IMR-90 (cell line): ENCODE measurements around the gene GRK5. TPM values are rescaled to one million over a fixed set of nuclear protein-coding genes. Genes with fewer than 3 reads are reported as not detected.

Source experiments
- ATAC-seq: fragments of 200-7000 bp; cut with Tn5 transposase; 2 replicates; pipeline ENCODE4 v1.9.1; 2020; ENCODE audit warnings: low read depth, mild to moderate bottlenecking, moderate library complexity
- BruUV-seq: library from RNA; stranded (reverse); fragments of 400-500 nt; replicated peaks from 2 replicates; lab custom pipeline; 2021; lab: Mats Ljungman, UMichigan
- CTCF ChIA-PET: fragments of 300-600 bp; formaldehyde crosslinking; extraction: SDS; loops from one replicate; lab custom pipeline; 2021; ENCODE audit warnings: antibody characterized with exemption; lab: Yijun Ruan, JAX
- POLR2A ChIA-PET: fragments of 300-600 bp; sonication (Branson Sonifier 250); formaldehyde crosslinking; loops from one replicate; lab custom pipeline; 2022; ENCODE audit warnings: antibody characterized with exemption; ENCODE audit not compliant: unreplicated experiment; lab: Charles Lee
- DNase-seq: peaks from one replicate; pipeline ENCODE4 v3.0.0; 2013
- H2AFZ ChIP-seq: replicated peaks from 2 replicates; pipeline ENCODE3; 2013; ENCODE audit warnings: low read length, mild to moderate bottlenecking; ENCODE audit not compliant: poor library complexity
- H2AK5ac ChIP-seq: 2 replicates; pipeline ENCODE4 v1.6.1; 2013; ENCODE audit warnings: low read depth, low read length, inconsistent platforms
- H2AK9ac ChIP-seq: replicated peaks from 2 replicates; pipeline ENCODE3; 2013; ENCODE audit warnings: mild to moderate bottlenecking, low read depth, low read length, moderate library complexity; ENCODE audit not compliant: poor library complexity
- H2BK120ac ChIP-seq: 2 replicates; pipeline ENCODE4 v1.6.1; 2013; ENCODE audit warnings: low read depth, low read length, inconsistent platforms
- H2BK15ac ChIP-seq: 3 replicates; pipeline ENCODE4 v1.6.1; 2013; ENCODE audit warnings: low read depth, low read length, inconsistent platforms
- H2BK20ac ChIP-seq: 2 replicates; pipeline ENCODE4 v1.6.1; 2013; ENCODE audit warnings: low read depth, mild to moderate bottlenecking, inconsistent platforms, low read length, moderate library complexity
- H2BK5ac ChIP-seq: 2 replicates; pipeline ENCODE4 v1.6.1; 2013; ENCODE audit warnings: mild to moderate bottlenecking, low read depth, low read length, inconsistent platforms; ENCODE audit not compliant: poor library complexity, severe bottlenecking
- H3K14ac ChIP-seq: replicated peaks from 2 replicates; pipeline ENCODE4 v1.6.1; 2013; ENCODE audit warnings: low read depth, low read length, inconsistent platforms
- H3K18ac ChIP-seq: 2 replicates; pipeline ENCODE4 v1.6.1; 2013; ENCODE audit warnings: low read depth, low read length, control low read depth
- H3K23ac ChIP-seq: 2 replicates; pipeline ENCODE4 v1.6.1; 2013; ENCODE audit warnings: low read depth, low read length, inconsistent platforms
- H3K27ac ChIP-seq: 2 replicates; pipeline ENCODE4 v1.5.1; 2013; ENCODE audit warnings: mild to moderate bottlenecking, control low read depth, low read length; ENCODE audit not compliant: insufficient read depth
- H3K27me3 ChIP-seq: 2 replicates; pipeline ENCODE4 v1.6.1; 2013; ENCODE audit warnings: low read length; ENCODE audit not compliant: control insufficient read depth, insufficient read depth
- H3K36me3 ChIP-seq: 2 replicates; pipeline ENCODE4 v1.6.1; 2013; ENCODE audit warnings: low read length, mixed read lengths; ENCODE audit not compliant: control insufficient read depth, insufficient read depth
- H3K4ac ChIP-seq: 2 replicates; pipeline ENCODE4 v1.6.1; 2013; ENCODE audit warnings: low read depth, low read length, inconsistent platforms
- H3K4me1 ChIP-seq: 2 replicates; pipeline ENCODE4 v1.6.1; 2013; ENCODE audit warnings: low read length, mixed read lengths; ENCODE audit not compliant: control insufficient read depth, insufficient read depth
- H3K4me2 ChIP-seq: 2 replicates; pipeline ENCODE4 v1.6.1; 2013; ENCODE audit warnings: low read depth, mild to moderate bottlenecking, control low read depth, low read length, moderate library complexity
- H3K4me3 ChIP-seq: 2 replicates; pipeline ENCODE4 v1.5.1; 2013; ENCODE audit warnings: low read depth, mild to moderate bottlenecking, control low read depth, low read length, moderate library complexity; ENCODE audit not compliant: insufficient read depth
- H3K56ac ChIP-seq: 2 replicates; pipeline ENCODE4 v1.6.1; 2013; ENCODE audit warnings: low read length, inconsistent platforms; ENCODE audit not compliant: insufficient read depth; ENCODE audit errors: extremely low read depth
- H3K79me1 ChIP-seq, 2 experiments: 2 replicates each; pipeline ENCODE4 v1.6.1; 2013; ENCODE audit warnings: low read length in 2 of 2, inconsistent platforms in 1 of 2, low read depth in 1 of 2
- H3K9ac ChIP-seq: 2 replicates; pipeline ENCODE4 v1.6.1; 2013; ENCODE audit warnings: low read depth, low read length, control low read depth
- H3K9me1 ChIP-seq: 2 replicates; pipeline ENCODE4 v1.6.1; 2013; ENCODE audit warnings: low read length, inconsistent platforms; ENCODE audit not compliant: insufficient read depth
- H3K9me3 ChIP-seq: 2 replicates; pipeline ENCODE4 v1.6.1; 2013; ENCODE audit warnings: low read length; ENCODE audit not compliant: control insufficient read depth, insufficient read depth
- H4K20me1 ChIP-seq: 2 replicates; pipeline ENCODE4 v1.6.1; 2013; ENCODE audit warnings: low read length, inconsistent platforms; ENCODE audit not compliant: insufficient read depth
- H4K5ac ChIP-seq: 2 replicates; pipeline ENCODE4 v1.6.1; 2013; ENCODE audit warnings: mild to moderate bottlenecking, low read depth, low read length, control low read depth
- H4K8ac ChIP-seq, 2 experiments: 2 replicates each; pipeline ENCODE4 v1.6.1; 2013; ENCODE audit warnings: low read depth in 2 of 2, low read length in 2 of 2, control low read depth in 1 of 2, inconsistent platforms in 1 of 2
- H4K91ac ChIP-seq: 2 replicates; pipeline ENCODE4 v1.6.1; 2013; ENCODE audit warnings: low read depth, low read length, inconsistent platforms; ENCODE audit not compliant: insufficient read depth
- BHLHE40 ChIP-seq: fragments of 150-350 bp; IDR thresholded peaks from 2 replicates; pipeline ENCODE4 v1.6.1; 2016; ENCODE audit warnings: mild to moderate bottlenecking, low read depth, low read length
- CEBPB ChIP-seq: IDR thresholded peaks from 2 replicates; pipeline ENCODE4 v1.6.1; 2012; ENCODE audit warnings: low read depth, low read length, improper control_type of control experiment
- CHD1 ChIP-seq: IDR thresholded peaks from 2 replicates; pipeline ENCODE4 v1.6.1; 2012; ENCODE audit warnings: low read depth, low read length, improper control_type of control experiment
- FOS ChIP-seq: fragments of 150-350 bp; IDR thresholded peaks from 2 replicates; pipeline ENCODE4 v1.6.1; 2016; ENCODE audit warnings: low read depth, low read length
- MAFK ChIP-seq: IDR thresholded peaks from 2 replicates; pipeline ENCODE4 v1.6.1; 2012; ENCODE audit warnings: low read depth, low read length, improper control_type of control experiment
- MXI1 ChIP-seq: IDR thresholded peaks from 2 replicates; pipeline ENCODE4 v1.6.1; 2012; ENCODE audit warnings: low read depth, mild to moderate bottlenecking, low read length, moderate library complexity, borderline replicate concordance
- NFE2L2 ChIP-seq: fragments of 150-350 bp; IDR thresholded peaks from 2 replicates; pipeline ENCODE4 v1.6.1; 2016; ENCODE audit warnings: low read depth, mild to moderate bottlenecking, low read length
- POLR2A ChIP-seq: IDR thresholded peaks from 2 replicates; pipeline ENCODE4 v1.6.1; 2012; ENCODE audit warnings: mild to moderate bottlenecking, low read depth, low read length
- RAD21 ChIP-seq: IDR thresholded peaks from 2 replicates; pipeline ENCODE4 v1.6.1; 2012; ENCODE audit warnings: low read length, improper control_type of control experiment
- RCOR1 ChIP-seq: IDR thresholded peaks from 2 replicates; pipeline ENCODE4 v1.6.1; 2012; ENCODE audit warnings: mild to moderate bottlenecking, low read length, improper control_type of control experiment; ENCODE audit not compliant: insufficient replicate concordance
- RFX5 ChIP-seq: IDR thresholded peaks from 2 replicates; pipeline ENCODE4 v1.8.0; 2012; ENCODE audit warnings: low read depth, mild to moderate bottlenecking, low read length, moderate library complexity
- SMC3 ChIP-seq: fragments of 150-350 bp; IDR thresholded peaks from 2 replicates; pipeline ENCODE4 v1.6.1; 2016; ENCODE audit warnings: low read depth, mild to moderate bottlenecking, antibody characterized with exemption, low read length, moderate library complexity
- USF2 ChIP-seq: fragments of 150-350 bp; IDR thresholded peaks from 2 replicates; pipeline ENCODE4 v1.6.1; 2017; ENCODE audit warnings: mild to moderate bottlenecking, antibody characterized with exemption, low read length, low read depth
- WGBS, 2 experiments: methylation state at CpG; one replicate each; pipeline versions ENCODE4 v1.1.5 to v1.1.7; 2013; ENCODE audit warnings: missing lambda C conversion rate in 2 of 2; ENCODE audit not compliant: insufficient read length in 1 of 2; ENCODE audit errors: extremely low coverage in 2 of 2; 5-methylcytosine and 5-hydroxymethylcytosine counted together
- dilution Hi-C: fragments of 300-500 bp; cut with HindIII; formaldehyde crosslinking; loops from one replicate; pipeline ENCODE4 v1.14.3; 2018; ENCODE audit warnings: low sequenced_read_pairs; ENCODE audit not compliant: unreplicated experiment
- in situ Hi-C: fragments of 300-500 bp; cut with MboI; formaldehyde crosslinking; loops from 3 replicates; pipeline ENCODE4 v1.14.3; 2019; ENCODE audit warnings: low sequenced_read_pairs, inconsistent platforms, mixed read lengths
- intact Hi-C: fragments of 100-400 bp; cut with micrococcal nuclease; formaldehyde crosslinking; loops from 2 replicates; pipeline ENCODE4 v1.10.0; 2022
- polyA plus RNA-seq, 3 experiments: library from polyadenylated mRNA; depleted of rRNA; stranded (reverse); fragments of >200 nt; gene quantifications; 2 replicates each; pipeline ENCODE4 v1.2.3, GENCODE V29; 2012; ENCODE audit warnings: low replicate concordance in 1 of 3
- total RNA-seq: library from RNA; depleted of rRNA; stranded (reverse); fragments of >200 nt; gene quantifications from 2 replicates; pipeline ENCODE4 v1.2.3, GENCODE V29; 2012
- TF ChIP-seq, protein P1 (sequence below): conservative IDR thresholded peaks from 2 replicates; pipeline ENCODE4 v1.5.1; 2012; ENCODE audit warnings: mild to moderate bottlenecking, low read depth, low read length, improper control_type of control experiment
- TF ChIP-seq, protein P2 (sequence below): fragments of 150-350 bp; IDR thresholded peaks from 2 replicates; pipeline ENCODE4 v1.6.1; 2016; ENCODE audit warnings: low read depth, mild to moderate bottlenecking, low read length, moderate library complexity, borderline replicate concordance

The GRK5 gene
- total and polyA plus RNA-seq, 2 of the 4 experiments (the other 2 are of a cell fraction): 12.9 to 16.3 TPM

- no peak overlapping the region for H2BK120ac ChIP-seq
- ATAC-seq (no peak), DNase-seq (no peak)
- no peaks in the 10 kb centered on the region for H4K20me1 ChIP-seq
- no peak overlapping the region for H4K8ac ChIP-seq
- ChIA-PET POLR2A (interaction anchor here (0.6 kb wide), 1 partner anchor 115 kb away, joined by 3 read pairs; no protein-coding TSS in a partner anchor), CTCF (no interaction called here)
- H3K36me3 ChIP-seq: peaks cover 74% of the 10 kb centered on the region
- no peaks in the 10 kb centered on the region for H3K9me3 ChIP-seq
- no peak overlapping the region for H3K14ac ChIP-seq
- no peak overlapping the region for H3K4ac ChIP-seq
- H3K27me3 ChIP-seq: no peaks in the 10 kb centered on the region
- no peak overlapping the region for H2AK9ac ChIP-seq
- no peak overlapping the region for H4K5ac ChIP-seq
- 100% methylated on average over 2 of the region's 23 CpGs; no CpG with 5 or more reads in 1 of the 2 experiments for WGBS, 2 experiments
- no peak overlapping the region for H3K4me2 ChIP-seq
- dilution Hi-C loops: no loop called here
- H2BK20ac ChIP-seq: no peak overlapping the region
- no peak overlapping the region for H3K9ac ChIP-seq
- no peak overlapping the region for H2BK5ac ChIP-seq
- no peak overlapping the region for H4K91ac ChIP-seq
- no peak overlapping the region for H3K27ac ChIP-seq
- no peaks in the 10 kb centered on the region for H3K79me1 ChIP-seq
- no peak overlapping the region for H3K4me3 ChIP-seq
- in situ Hi-C loops: no loop called here
- H3K23ac ChIP-seq: no peak overlapping the region
- H2BK15ac ChIP-seq: no peak overlapping the region
- no peak overlapping the region for H3K18ac ChIP-seq
- no peaks in the 10 kb centered on the region for H3K4me1 ChIP-seq
- no TSS peak for BruUV-seq
- intact Hi-C loops: no loop called here
- H2AFZ ChIP-seq: no peak overlapping the region
- no peaks in the 10 kb centered on the region for H3K9me1 ChIP-seq
- H3K56ac ChIP-seq: no peak overlapping the region
- no peak overlapping the region for H2AK5ac ChIP-seq
- no peak for TF ChIP-seq BHLHE40
- TF ChIP-seq RFX5: no peak
- no peak for TF ChIP-seq USF2
- TF ChIP-seq POLR2A: no peak
- TF ChIP-seq, protein P1, sequence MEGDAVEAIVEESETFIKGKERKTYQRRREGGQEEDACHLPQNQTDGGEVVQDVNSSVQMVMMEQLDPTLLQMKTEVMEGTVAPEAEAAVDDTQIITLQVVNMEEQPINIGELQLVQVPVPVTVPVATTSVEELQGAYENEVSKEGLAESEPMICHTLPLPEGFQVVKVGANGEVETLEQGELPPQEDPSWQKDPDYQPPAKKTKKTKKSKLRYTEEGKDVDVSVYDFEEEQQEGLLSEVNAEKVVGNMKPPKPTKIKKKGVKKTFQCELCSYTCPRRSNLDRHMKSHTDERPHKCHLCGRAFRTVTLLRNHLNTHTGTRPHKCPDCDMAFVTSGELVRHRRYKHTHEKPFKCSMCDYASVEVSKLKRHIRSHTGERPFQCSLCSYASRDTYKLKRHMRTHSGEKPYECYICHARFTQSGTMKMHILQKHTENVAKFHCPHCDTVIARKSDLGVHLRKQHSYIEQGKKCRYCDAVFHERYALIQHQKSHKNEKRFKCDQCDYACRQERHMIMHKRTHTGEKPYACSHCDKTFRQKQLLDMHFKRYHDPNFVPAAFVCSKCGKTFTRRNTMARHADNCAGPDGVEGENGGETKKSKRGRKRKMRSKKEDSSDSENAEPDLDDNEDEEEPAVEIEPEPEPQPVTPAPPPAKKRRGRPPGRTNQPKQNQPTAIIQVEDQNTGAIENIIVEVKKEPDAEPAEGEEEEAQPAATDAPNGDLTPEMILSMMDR: no peak
- TF ChIP-seq RCOR1: no peak
- no peak for TF ChIP-seq CEBPB
- TF ChIP-seq NFE2L2: no peak
- TF ChIP-seq, protein P2, sequence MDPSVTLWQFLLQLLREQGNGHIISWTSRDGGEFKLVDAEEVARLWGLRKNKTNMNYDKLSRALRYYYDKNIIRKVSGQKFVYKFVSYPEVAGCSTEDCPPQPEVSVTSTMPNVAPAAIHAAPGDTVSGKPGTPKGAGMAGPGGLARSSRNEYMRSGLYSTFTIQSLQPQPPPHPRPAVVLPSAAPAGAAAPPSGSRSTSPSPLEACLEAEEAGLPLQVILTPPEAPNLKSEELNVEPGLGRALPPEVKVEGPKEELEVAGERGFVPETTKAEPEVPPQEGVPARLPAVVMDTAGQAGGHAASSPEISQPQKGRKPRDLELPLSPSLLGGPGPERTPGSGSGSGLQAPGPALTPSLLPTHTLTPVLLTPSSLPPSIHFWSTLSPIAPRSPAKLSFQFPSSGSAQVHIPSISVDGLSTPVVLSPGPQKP: no peak
- no peak for TF ChIP-seq FOS
- no peak for TF ChIP-seq RAD21
- no peak for TF ChIP-seq MXI1
- no peak for TF ChIP-seq SMC3
- TF ChIP-seq CHD1: no peak
- TF ChIP-seq MAFK: no peak
Observed at GRCh38 chr10:119455609-119456434, 248.5 kb downstream of the GRK5 start.
